GM21619 (cell line): ENCODE results near the gene SLC35F1.

Experiments
- ATAC-seq: cut with Tn5 transposase; IDR thresholded peaks from one replicate; pipeline ENCODE4 v1.9.1; 2021; ENCODE audit not compliant: unreplicated experiment

The SLC35F1 gene

GRCh38 chr6:118252474-118252873 is 345.4 kb downstream of the SLC35F1 start:
- peak; percentile 71 for ATAC-seq

GRCh38 chr6:118253741-118254140 is 346.7 kb downstream of the SLC35F1 start:
- no peak for ATAC-seq

- no peak for ATAC-seq
Measured at GRCh38 chr6:118260833-118261232, 353.8 kb downstream of the SLC35F1 start.

GRCh38 chr6:118263921-118264486 is 356.9 kb downstream of the SLC35F1 start:
- no peak for ATAC-seq

GRCh38 chr6:118269659-118270058 is 362.6 kb downstream of the SLC35F1 start:
- ATAC-seq: no peak

GRCh38 chr6:118277631-118278030 is 370.6 kb downstream of the SLC35F1 start:
- ATAC-seq: no peak

- peak; percentile 97 for ATAC-seq
Measured at GRCh38 chr6:118280210-118280609, 373.1 kb downstream of the SLC35F1 start.

GRCh38 chr6:118281291-118281690 is 374.2 kb downstream of the SLC35F1 start:
- no peak for ATAC-seq

GRCh38 chr6:118283766-118284165 is 376.7 kb downstream of the SLC35F1 start:
- peak; percentile 30 for ATAC-seq

GRCh38 chr6:118284736-118285360 is 377.8 kb downstream of the SLC35F1 start:
- ATAC-seq: no peak

GRCh38 chr6:118285791-118286190 is 378.7 kb downstream of the SLC35F1 start:
- ATAC-seq: no peak

- no peak for ATAC-seq
Measured at GRCh38 chr6:118288355-118289124, 381.5 kb downstream of the SLC35F1 start.

GRCh38 chr6:118292558-118292957 is 385.5 kb downstream of the SLC35F1 start:
- no peak for ATAC-seq

- no peak for ATAC-seq
Measured at GRCh38 chr6:118294906-118295305, 387.8 kb downstream of the SLC35F1 start.

GRCh38 chr6:118295336-118295735 is 388.3 kb downstream of the SLC35F1 start:
- no peak for ATAC-seq

- no peak for ATAC-seq
Measured at GRCh38 chr6:118296129-118296901, 389.3 kb downstream of the SLC35F1 start.

- ATAC-seq: no peak
Measured at GRCh38 chr6:118297821-118298220, 390.8 kb downstream of the SLC35F1 start.

GRCh38 chr6:118298476-118299427 is 391.7 kb downstream of the SLC35F1 start:
- ATAC-seq: no peak

GRCh38 chr6:118299457-118299856 is 392.4 kb downstream of the SLC35F1 start:
- no peak for ATAC-seq

- no peak for ATAC-seq
Measured at GRCh38 chr6:118304321-118304720, 397.3 kb downstream of the SLC35F1 start.
